Measurements from ENCODE around the gene METTL8. TPM values are rescaled to one million over a fixed set of nuclear protein-coding genes. Genes with fewer than 3 reads are reported as not detected.

Gene METTL8
- total and polyA plus RNA-seq, 9 donors: 4.5 to 33.0 (median 17.2) TPM

- TF ChIP-seq EP300 (IDR thresholded peaks at IDR 0.05): no peak
- no peak for TF ChIP-seq CTCF (IDR thresholded peaks at IDR 0.05)
- no peak for TF ChIP-seq POLR2A (IDR thresholded peaks at IDR 0.05)
- intact Hi-C loops (cut with DNase I): no loop called here
- Histone ChIP-seq H3K27ac (no peak overlapping the region), H3K9me3 (no peaks in the 10 kb centered on the region), H3K4me1 (ENCODE audit: insufficient read depth) (no peaks in the 10 kb centered on the region), H3K27me3 (no peaks in the 10 kb centered on the region), H3K4me3 (no peak overlapping the region), H3K36me3 (no peaks in the 10 kb centered on the region)
- 74 to 86% (median 75%) methylated on average over 2 of the region's 2 CpGs for WGBS, 3 donors
- no peak for DNase-seq
These were observed 42.3 kb downstream of the METTL8 start for GRCh38 chr2:171391532-171391931.

- Histone ChIP-seq H3K4me1 (ENCODE audit: insufficient read depth) (no peaks in the 10 kb centered on the region), H3K27me3 (no peaks in the 10 kb centered on the region), H3K4me3 (no peak overlapping the region), H3K27ac (no peak overlapping the region), H3K36me3 (no peaks in the 10 kb centered on the region), H3K9me3 (no peaks in the 10 kb centered on the region)
- intact Hi-C loops (cut with DNase I): no loop called here
- TF ChIP-seq POLR2A (IDR thresholded peaks at IDR 0.05) (no peak), CTCF (IDR thresholded peaks at IDR 0.05) (no peak), EP300 (IDR thresholded peaks at IDR 0.05) (no peak)
- WGBS, 3 donors: 84 to 98% (median 96%) methylated on average over 1 of the region's 1 CpG
- DNase-seq: no peak
These were observed 42.8 kb downstream of the METTL8 start for GRCh38 chr2:171390941-171391516.

- 93 to 98% (median 98%) methylated on average over 1 of the region's 1 CpG for WGBS, 3 donors
- no peaks in the 10 kb centered on the region for H3K27me3 ChIP-seq
These were observed 44.0 kb downstream of the METTL8 start for GRCh38 chr2:171389780-171390179.

GRCh38 chr2:171389325-171389724 is 44.5 kb downstream of the METTL8 start:
- Histone ChIP-seq H3K27ac (no peak overlapping the region), H3K36me3 (no peaks in the 10 kb centered on the region), H3K27me3 (no peaks in the 10 kb centered on the region), H3K9me3 (no peaks in the 10 kb centered on the region), H3K4me3 (no peak overlapping the region), H3K4me1 (ENCODE audit: insufficient read depth) (no peaks in the 10 kb centered on the region)
- intact Hi-C loops (cut with DNase I): no loop called here
- WGBS, 3 donors: 97 to 100% (median 100%) methylated on average over 1 of the region's 1 CpG
- DNase-seq: no peak
- TF ChIP-seq POLR2A (IDR thresholded peaks at IDR 0.05): no peak
- no peak for TF ChIP-seq EP300 (IDR thresholded peaks at IDR 0.05)
- TF ChIP-seq CTCF (IDR thresholded peaks at IDR 0.05): no peak

More at GRCh38 chr2:171389780-171390179, 44.0 kb downstream of the METTL8 start:
- Histone ChIP-seq H3K9me3 (no peaks in the 10 kb centered on the region), H3K4me3 (no peak overlapping the region), H3K36me3 (no peaks in the 10 kb centered on the region), H3K27ac (no peak overlapping the region), H3K4me1 (ENCODE audit: insufficient read depth) (no peaks in the 10 kb centered on the region)
- no peak for DNase-seq
- TF ChIP-seq CTCF (IDR thresholded peaks at IDR 0.05): no peak
- no peak for TF ChIP-seq POLR2A (IDR thresholded peaks at IDR 0.05)
- no peak for TF ChIP-seq EP300 (IDR thresholded peaks at IDR 0.05)
- intact Hi-C loops (cut with DNase I): no loop called here
